ENCODE measurements around the gene CYP26A1. TPM values are rescaled to one million over a fixed set of nuclear protein-coding genes. Genes with fewer than 3 reads are reported as not detected.

The CYP26A1 gene
- total RNA-seq, 1 experiment from 2014 or later = 0.17 TPM

- Histone ChIP-seq H3K27me3 (ENCODE audit: insufficient read depth, low read length) (no peaks in the 10 kb centered on the region), H3K9me2 (ENCODE audit: insufficient read depth) (no peaks in the 10 kb centered on the region), H3K4me2 (ENCODE audit: low read length) (no peak overlapping the region), H3K79me2 (ENCODE audit: insufficient read depth, low read length) (no peaks in the 10 kb centered on the region), H3K27ac (ENCODE audit: low read depth, low read length) (no peak overlapping the region), H3K4me1 (ENCODE audit: control insufficient read depth in 1 of 2, insufficient read depth in 2 of 2, low read length in 2 of 2) (peaks cover 8 to 13% of the 10 kb centered on the region in 2 experiments; a peak in 2 of 4 replicates), H3K4me3 (replicated peaks in 1 of 2; ENCODE audit: low read depth in 1 of 2, low read length in 2 of 2) (no peak overlapping the region), H4K20me1 (ENCODE audit: insufficient read depth) (no peaks in the 10 kb centered on the region), H3K9ac (ENCODE audit: low read length) (no peak overlapping the region), H2AFZ (ENCODE audit: low read depth, low read length, poor library complexity, severe bottlenecking) (no peak overlapping the region), H3K9me3 (ENCODE audit: control insufficient read depth in 1 of 2, insufficient read depth in 1 of 2, low read depth in 1 of 2, low read length in 2 of 2) (no peaks in the 10 kb centered on the region), H3K36me3 (ENCODE audit: control insufficient read depth in 1 of 2, insufficient read depth in 2 of 2, low read length in 2 of 2) (no peaks in the 10 kb centered on the region)
- no peak for TF ChIP-seq SRF (IDR thresholded peaks at IDR 0.05; ENCODE audit: low read depth)
- ChIA-PET RAD21 (ENCODE audit: low non-redundant PET in 1 of 2, low total read pairs in 2 of 2, uncharacterized antibody in 2 of 2, unreplicated experiment in 2 of 2) (no interaction called here), POLR2A (no interaction called here), CTCF (no interaction called here)
- DNase-seq (ENCODE audit: low read depth, low spot score) (no peak), ATAC-seq (no peak)
- intact Hi-C loops (cut with micrococcal nuclease) = loop anchor here (10.0 kb wide), 1 partner anchor 187 kb away; no protein-coding TSS in a partner anchor
- no TSS peak for BruUV-seq (replicated peaks)
Observed at GRCh38 chr10:93071674-93072224, 1.9 kb upstream of the CYP26A1 start.

DNA sequence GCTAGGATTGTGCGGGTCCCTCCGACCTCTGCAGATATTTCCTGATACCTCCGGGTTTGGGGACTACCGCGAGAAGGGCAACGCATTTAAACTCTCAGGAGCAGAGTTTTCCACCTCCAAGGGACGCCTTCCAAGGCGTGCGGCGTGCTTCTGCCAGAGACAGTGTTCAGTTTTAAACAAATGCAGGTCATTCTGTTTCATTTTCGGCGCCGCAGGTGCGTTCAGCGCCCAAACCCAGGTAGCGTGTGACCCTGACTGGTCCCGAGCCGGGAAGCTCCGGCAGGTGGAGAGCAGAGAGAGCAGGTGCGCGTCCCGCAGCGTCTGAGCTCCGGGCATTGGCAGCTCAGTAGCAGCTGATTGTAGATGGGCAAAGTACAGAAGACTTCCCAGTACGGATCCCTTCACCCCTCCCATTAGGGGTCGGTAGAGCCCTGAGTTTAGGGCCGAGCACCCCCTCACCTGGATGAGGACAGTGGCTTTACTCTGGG lies 1.4 kb upstream of the CYP26A1 start:
- Histone ChIP-seq H3K9me3 (ENCODE audit: control insufficient read depth in 1 of 2, insufficient read depth in 1 of 2, low read depth in 1 of 2, low read length in 2 of 2) (no peaks in the 10 kb centered on the region), H3K79me2 (ENCODE audit: insufficient read depth, low read length) (no peaks in the 10 kb centered on the region), H3K4me1 (ENCODE audit: control insufficient read depth in 1 of 2, insufficient read depth in 2 of 2, low read length in 2 of 2) (peaks cover 8 to 13% of the 10 kb centered on the region in 2 experiments; a peak in 2 of 4 replicates), H3K9ac (ENCODE audit: low read length) (no peak overlapping the region), H2AFZ (ENCODE audit: low read depth, low read length, poor library complexity, severe bottlenecking) (no peak overlapping the region), H3K9me2 (ENCODE audit: insufficient read depth) (no peaks in the 10 kb centered on the region), H3K4me2 (ENCODE audit: low read length) (no peak overlapping the region), H3K4me3 (replicated peaks in 1 of 2; ENCODE audit: low read depth in 1 of 2, low read length in 2 of 2) (no peak overlapping the region), H3K27me3 (ENCODE audit: insufficient read depth, low read length) (no peaks in the 10 kb centered on the region), H3K36me3 (ENCODE audit: control insufficient read depth in 1 of 2, insufficient read depth in 2 of 2, low read length in 2 of 2) (no peaks in the 10 kb centered on the region), H4K20me1 (ENCODE audit: insufficient read depth) (no peaks in the 10 kb centered on the region), H3K27ac (ENCODE audit: low read depth, low read length) (no peak overlapping the region)
- CTCF ChIA-PET = no interaction called here
- no TSS peak for BruUV-seq (replicated peaks)
- no peak for TF ChIP-seq ELF1 (IDR thresholded peaks at IDR 0.05; ENCODE audit: borderline replicate concordance, low read depth)
- TF ChIP-seq EZH2 (IDR thresholded peaks at IDR 0.05) = no peak
- no peak for TF ChIP-seq FOSL1 (IDR thresholded peaks at IDR 0.05; ENCODE audit: low read depth)
- TF ChIP-seq, protein P1, sequence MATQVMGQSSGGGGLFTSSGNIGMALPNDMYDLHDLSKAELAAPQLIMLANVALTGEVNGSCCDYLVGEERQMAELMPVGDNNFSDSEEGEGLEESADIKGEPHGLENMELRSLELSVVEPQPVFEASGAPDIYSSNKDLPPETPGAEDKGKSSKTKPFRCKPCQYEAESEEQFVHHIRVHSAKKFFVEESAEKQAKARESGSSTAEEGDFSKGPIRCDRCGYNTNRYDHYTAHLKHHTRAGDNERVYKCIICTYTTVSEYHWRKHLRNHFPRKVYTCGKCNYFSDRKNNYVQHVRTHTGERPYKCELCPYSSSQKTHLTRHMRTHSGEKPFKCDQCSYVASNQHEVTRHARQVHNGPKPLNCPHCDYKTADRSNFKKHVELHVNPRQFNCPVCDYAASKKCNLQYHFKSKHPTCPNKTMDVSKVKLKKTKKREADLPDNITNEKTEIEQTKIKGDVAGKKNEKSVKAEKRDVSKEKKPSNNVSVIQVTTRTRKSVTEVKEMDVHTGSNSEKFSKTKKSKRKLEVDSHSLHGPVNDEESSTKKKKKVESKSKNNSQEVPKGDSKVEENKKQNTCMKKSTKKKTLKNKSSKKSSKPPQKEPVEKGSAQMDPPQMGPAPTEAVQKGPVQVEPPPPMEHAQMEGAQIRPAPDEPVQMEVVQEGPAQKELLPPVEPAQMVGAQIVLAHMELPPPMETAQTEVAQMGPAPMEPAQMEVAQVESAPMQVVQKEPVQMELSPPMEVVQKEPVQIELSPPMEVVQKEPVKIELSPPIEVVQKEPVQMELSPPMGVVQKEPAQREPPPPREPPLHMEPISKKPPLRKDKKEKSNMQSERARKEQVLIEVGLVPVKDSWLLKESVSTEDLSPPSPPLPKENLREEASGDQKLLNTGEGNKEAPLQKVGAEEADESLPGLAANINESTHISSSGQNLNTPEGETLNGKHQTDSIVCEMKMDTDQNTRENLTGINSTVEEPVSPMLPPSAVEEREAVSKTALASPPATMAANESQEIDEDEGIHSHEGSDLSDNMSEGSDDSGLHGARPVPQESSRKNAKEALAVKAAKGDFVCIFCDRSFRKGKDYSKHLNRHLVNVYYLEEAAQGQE (IDR thresholded peaks at IDR 0.05; ENCODE audit: low read depth) = no peak
- no peak for TF ChIP-seq SRF (IDR thresholded peaks at IDR 0.05; ENCODE audit: low read depth)
- no peak for TF ChIP-seq SP1 (IDR thresholded peaks at IDR 0.05; ENCODE audit: low read depth)
- no peak for TF ChIP-seq ZNF274 (IDR thresholded peaks at IDR 0.05; ENCODE audit: low read depth, low read length)
- no peak for TF ChIP-seq POLR2A (IDR thresholded peaks at IDR 0.05; ENCODE audit: borderline replicate concordance, extremely low read depth, insufficient read depth, insufficient read length)
- no peak for TF ChIP-seq JUND (IDR thresholded peaks at IDR 0.05)
- TF ChIP-seq POLR2AphosphoS5 (IDR thresholded peaks at IDR 0.05; ENCODE audit: low read depth, low read length) = no peak
- DNase-seq (ENCODE audit: low read depth, low spot score) (no peak), ATAC-seq (no peak)
- intact Hi-C loops (cut with micrococcal nuclease) = loop anchor here (10.0 kb wide), 1 partner anchor 187 kb away; no protein-coding TSS in a partner anchor
- RAD21 ChIA-PET (ENCODE audit: low non-redundant PET in 1 of 2, low total read pairs in 2 of 2, uncharacterized antibody in 2 of 2, unreplicated experiment in 2 of 2) = no interaction called here
- POLR2A ChIA-PET = no interaction called here
